ENCODE results near the gene KIAA1586.
A peak's percentile ranks its signal among the peaks of the same experiment; 100 is the strongest.
"Not testable (repeated sequence)": the region's sequence is repeated elsewhere in the genome, so short reads cannot be mapped to it uniquely, and the experiment has no call there.

KIAA1586 gene

DNA sequence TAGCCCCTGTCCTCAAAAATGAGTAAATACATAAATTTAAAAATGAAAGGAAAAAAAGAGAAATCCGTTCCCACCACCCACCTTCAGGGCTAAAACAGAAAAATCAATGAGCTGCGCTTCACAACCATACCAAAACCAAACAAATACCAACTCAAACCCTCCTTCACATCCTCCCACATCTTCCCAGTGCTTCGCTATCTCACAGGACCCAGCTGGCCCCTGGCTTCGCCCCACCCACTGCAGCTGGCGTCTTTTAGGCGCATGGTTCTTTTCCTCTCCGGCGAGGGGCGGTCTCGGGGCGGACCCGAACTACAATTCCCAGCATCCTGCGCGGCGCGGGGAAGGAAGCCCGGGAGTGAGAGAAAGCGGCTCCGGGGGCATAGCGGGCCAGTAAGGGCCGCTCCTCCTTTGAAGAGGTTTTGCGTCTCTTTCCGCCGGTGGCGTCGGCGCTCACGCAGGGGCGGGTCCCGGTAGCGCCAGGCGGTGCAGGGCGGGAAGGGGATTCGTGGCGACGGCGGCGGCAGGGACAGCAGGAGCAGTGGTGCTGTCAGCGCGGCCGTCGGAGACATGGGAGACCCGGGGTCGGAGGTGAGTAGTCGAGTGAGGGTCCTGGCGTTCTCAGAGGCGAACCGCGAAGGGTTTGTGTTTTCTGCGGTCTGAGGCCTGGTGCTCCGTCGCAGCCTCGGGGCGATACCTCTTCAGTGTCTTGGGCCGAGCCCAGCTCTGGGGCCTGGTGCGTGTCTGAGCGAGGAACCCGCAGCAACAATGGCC is 43.4 kb downstream of the KIAA1586 start, which contains the start of gene ZNF451:
ZNF451 (plus strand) TSS at position 502 of the 771 bp plus-strand sequence; CDS start at position 568, 66 bp downstream.
- peak; percentile 89 for DNase-seq (ENCODE audit: low read depth)
- TF ChIP-seq, protein P1, sequence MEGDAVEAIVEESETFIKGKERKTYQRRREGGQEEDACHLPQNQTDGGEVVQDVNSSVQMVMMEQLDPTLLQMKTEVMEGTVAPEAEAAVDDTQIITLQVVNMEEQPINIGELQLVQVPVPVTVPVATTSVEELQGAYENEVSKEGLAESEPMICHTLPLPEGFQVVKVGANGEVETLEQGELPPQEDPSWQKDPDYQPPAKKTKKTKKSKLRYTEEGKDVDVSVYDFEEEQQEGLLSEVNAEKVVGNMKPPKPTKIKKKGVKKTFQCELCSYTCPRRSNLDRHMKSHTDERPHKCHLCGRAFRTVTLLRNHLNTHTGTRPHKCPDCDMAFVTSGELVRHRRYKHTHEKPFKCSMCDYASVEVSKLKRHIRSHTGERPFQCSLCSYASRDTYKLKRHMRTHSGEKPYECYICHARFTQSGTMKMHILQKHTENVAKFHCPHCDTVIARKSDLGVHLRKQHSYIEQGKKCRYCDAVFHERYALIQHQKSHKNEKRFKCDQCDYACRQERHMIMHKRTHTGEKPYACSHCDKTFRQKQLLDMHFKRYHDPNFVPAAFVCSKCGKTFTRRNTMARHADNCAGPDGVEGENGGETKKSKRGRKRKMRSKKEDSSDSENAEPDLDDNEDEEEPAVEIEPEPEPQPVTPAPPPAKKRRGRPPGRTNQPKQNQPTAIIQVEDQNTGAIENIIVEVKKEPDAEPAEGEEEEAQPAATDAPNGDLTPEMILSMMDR (IDR thresholded peaks at IDR 0.05; ENCODE audit: control insufficient read depth, extremely low read depth, insufficient read depth): no peak
- peak within 1 kb of the TSS; percentile 59 for H3K4me3 ChIP-seq (ENCODE audit: low read depth, low read length)

DNA sequence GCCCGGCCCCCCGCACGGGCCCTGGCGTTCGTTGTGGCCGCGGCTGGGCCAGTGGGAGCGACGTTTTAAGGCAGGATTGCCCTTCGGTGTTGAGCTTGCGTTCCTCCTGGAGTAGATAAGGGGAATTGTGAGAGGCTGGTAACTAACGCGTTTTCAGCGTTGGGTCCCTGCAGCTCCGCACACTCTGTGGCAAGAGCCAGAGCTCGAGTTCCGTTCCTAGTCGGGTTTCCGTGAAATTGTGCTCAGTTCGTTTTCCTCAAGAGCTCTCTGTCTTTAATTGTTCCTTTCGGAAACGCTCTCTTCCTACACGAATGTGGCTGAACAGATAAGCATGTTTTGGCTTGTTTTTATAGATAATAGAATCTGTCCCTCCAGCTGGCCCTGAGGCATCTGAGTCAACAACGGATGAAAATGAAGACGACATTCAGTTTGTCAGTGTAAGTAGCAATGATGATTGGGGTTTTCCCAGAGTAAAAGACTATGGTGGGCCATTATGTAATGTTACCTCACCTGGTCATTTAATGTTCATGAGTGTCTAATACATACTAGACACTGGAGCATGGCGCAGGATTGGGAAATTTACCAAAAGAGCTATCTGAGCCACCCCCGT is 44.1 kb downstream of the KIAA1586 start:
- not testable (repeated sequence) for DNase-seq (ENCODE audit: low read depth)
- H3K4me3 ChIP-seq (ENCODE audit: low read depth, low read length): peak overlapping the region; percentile 59

DNA sequence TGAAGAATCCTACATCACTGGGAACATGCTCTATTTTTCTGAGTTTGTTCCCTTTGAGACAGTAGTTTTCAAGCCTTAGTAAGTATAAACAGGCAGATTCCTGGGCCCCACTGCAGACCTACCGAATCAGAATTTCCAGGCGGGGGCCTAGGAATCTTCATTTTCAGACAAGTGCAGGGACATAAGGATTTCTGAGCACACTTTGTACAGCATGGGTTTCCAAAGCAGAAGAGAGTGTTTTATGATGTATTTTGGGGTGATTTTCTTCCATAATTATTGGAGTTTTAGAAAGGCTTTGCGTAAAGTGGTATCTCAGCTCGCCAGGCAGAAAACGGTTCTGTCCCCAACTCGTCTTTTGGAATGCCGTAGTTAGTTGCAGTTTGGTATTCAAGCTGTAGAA is 44.9 kb downstream of the KIAA1586 start:
- peak overlapping the region; percentile 35 for H3K4me3 ChIP-seq (ENCODE audit: low read depth, low read length)
- not testable (repeated sequence) for DNase-seq (ENCODE audit: low read depth)

DNA sequence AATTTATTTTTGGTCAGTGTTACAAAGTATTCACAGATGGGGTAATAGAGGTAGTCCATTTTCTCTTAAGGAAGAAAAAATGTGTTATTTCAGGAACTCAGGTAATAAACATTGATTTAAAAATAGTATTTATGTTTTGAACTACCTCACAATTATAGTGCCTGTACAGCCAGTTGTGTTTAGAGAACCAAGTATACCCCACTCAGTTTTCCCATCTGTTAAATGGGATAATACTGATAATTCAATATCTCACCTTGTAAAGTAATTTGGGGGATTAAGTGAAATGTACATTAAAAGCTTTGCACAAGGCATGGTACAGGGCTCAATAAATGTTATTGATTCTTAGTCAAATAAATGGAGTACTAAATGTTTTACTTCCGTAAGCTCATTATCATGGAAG is 48.2 kb downstream of the KIAA1586 start:
- no peak overlapping the region for H3K4me3 ChIP-seq (ENCODE audit: low read depth, low read length)
- TF ChIP-seq, protein P1 (IDR thresholded peaks at IDR 0.05; ENCODE audit: control insufficient read depth, extremely low read depth, insufficient read depth): no peak

DNA sequence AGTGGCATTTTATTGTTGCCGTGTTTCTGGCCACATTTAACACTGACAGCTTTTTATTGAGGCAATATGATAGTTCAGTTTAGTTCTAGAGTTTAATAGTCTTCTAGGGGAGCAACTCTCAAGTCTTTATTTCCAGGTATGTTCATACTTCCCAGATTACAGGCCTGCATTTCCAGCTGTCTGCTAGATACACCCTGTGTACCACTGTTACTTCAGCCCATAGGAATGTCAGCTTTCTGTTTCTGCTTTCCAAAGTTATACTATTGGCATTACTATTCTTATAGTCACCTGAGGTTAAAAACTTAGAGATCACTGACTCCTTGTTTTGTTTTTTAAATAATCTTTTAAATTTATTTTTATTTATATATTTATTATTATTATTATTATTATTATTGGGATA is 51.1 kb downstream of the KIAA1586 start:
- DNase-seq (ENCODE audit: low read depth): no peak
- TF ChIP-seq, protein P1 (IDR thresholded peaks at IDR 0.05; ENCODE audit: control insufficient read depth, extremely low read depth, insufficient read depth): no peak
- no peak overlapping the region for H3K4me3 ChIP-seq (ENCODE audit: low read depth, low read length)

More for the DNA sequence above, 48.2 kb downstream of the KIAA1586 start:
- no peak for DNase-seq (ENCODE audit: low read depth)

DNA sequence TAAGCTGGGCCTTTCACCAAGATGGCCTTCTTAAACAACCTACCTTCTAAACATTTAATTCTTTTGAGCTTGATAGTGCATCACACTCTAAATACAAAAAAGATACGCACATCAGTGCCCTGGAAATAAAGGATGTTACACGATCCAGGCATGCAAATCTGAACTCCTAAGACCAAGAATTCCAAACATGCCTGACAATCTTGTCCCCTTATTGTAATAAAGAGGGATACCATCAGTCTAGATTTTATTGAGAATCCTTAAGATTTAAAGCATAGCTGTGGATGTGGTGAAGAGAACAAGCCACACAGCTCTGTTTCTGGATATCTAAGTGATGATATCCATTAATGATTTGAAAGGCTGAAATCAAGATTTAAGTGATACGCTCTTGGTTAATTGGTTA is 56.5 kb downstream of the KIAA1586 start:
- H3K4me3 ChIP-seq (ENCODE audit: low read depth, low read length): no peak overlapping the region
- TF ChIP-seq, protein P1 (IDR thresholded peaks at IDR 0.05; ENCODE audit: control insufficient read depth, extremely low read depth, insufficient read depth): no peak
- DNase-seq (ENCODE audit: low read depth): no peak

DNA sequence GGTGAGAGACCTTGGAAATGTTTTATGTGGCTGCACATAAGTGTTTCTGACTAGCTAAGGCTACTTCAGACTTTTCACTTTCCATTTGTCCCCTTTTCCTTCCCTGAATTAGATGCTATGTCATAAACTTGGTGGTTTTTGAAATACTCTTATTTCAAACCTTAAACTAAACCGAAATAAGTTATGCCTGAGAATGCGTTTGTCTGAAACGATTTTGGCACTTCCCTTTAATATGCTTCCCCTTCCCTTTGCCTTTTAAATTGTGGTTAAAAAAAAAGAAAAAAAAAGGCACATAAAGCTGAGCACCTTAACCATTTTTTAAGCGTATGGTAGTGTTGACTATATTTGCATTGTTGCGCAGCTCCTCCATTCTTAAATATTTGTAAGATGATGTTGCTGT is 57.8 kb downstream of the KIAA1586 start:
- DNase-seq (ENCODE audit: low read depth): no peak
- TF ChIP-seq, protein P1 (IDR thresholded peaks at IDR 0.05; ENCODE audit: control insufficient read depth, extremely low read depth, insufficient read depth): no peak
- H3K4me3 ChIP-seq (ENCODE audit: low read depth, low read length): no peak overlapping the region
